K562 (cell line): Measurements from ENCODE around the gene CLEC18A. TPM values are rescaled to one million over a fixed set of nuclear protein-coding genes. Genes with fewer than 3 reads are reported as not detected.

Source experiments
- ATAC-seq: fragments of 200-7000 bp; cut with Tn5 transposase; 3 replicates; pipeline ENCODE4 v1.9.1; 2020; ENCODE audit warnings: moderate library complexity
- BruUV-seq: library from RNA; stranded (reverse); fragments of 400-500 nt; replicated peaks from 2 replicates; lab custom pipeline; 2021; lab: Mats Ljungman, UMichigan
- CTCF ChIA-PET: fragments of 300-600 bp; formaldehyde crosslinking; extraction: SDS; loops from one replicate; lab custom pipeline; 2021; ENCODE audit warnings: low intra/inter-chr PET ratio; lab: Yijun Ruan, JAX
- POLR2A ChIA-PET: fragments of 300-600, 350-650 bp; sonication (Branson Sonifier 250); formaldehyde crosslinking; extraction: SDS; loops from one replicate; lab custom pipeline; 2021; ENCODE audit warnings: antibody characterized with exemption, inconsistent platforms; lab: Yijun Ruan, JAX
- DNase-seq, 4 experiments: peaks; one replicate each; pipeline versions ENCODE4 v3.0.0 to v3.0.0-alpha.2; 2011 to 2018; ENCODE audit warnings: low spot score in 3 of 4, mixed read lengths in 3 of 4; ENCODE audit errors: extremely low read depth in 1 of 4
- FAIRE-seq: peaks from 2 replicates; lab custom pipeline; 2011; peaks lifted over from hg19 to GRCh38; lab: Jason Lieb, UNC
- H2AFZ ChIP-seq: 2 replicates; pipeline ENCODE4 v1.6.0; 2011; ENCODE audit warnings: low read depth, low read length, control low read depth, inconsistent platforms
- H3K27ac ChIP-seq: fragments of 200-600 bp; 3 replicates; pipeline ENCODE4 v1.8.0; 2011; ENCODE audit warnings: low read depth, mild to moderate bottlenecking, control low read depth, inconsistent platforms, low read length, moderate library complexity, mixed read lengths; ENCODE audit errors: extremely low read depth
- H3K27me3 ChIP-seq, 2 experiments: fragments of 300-600 bp in 1 of 2; 2 replicates in 1 of 2; 3 replicates in 1 of 2; pipeline versions ENCODE4 v1.6.0 to v1.8.0; 2011; ENCODE audit warnings: inconsistent platforms in 2 of 2, low read length in 2 of 2, mild to moderate bottlenecking in 1 of 2, mixed read lengths in 1 of 2, moderate library complexity in 1 of 2; ENCODE audit not compliant: control insufficient read depth in 2 of 2, insufficient read depth in 2 of 2
- H3K36me3 ChIP-seq: fragments of 300-600 bp; 3 replicates; pipeline ENCODE4 v1.8.0; 2011; ENCODE audit warnings: mild to moderate bottlenecking, low read length, inconsistent platforms; ENCODE audit not compliant: control insufficient read depth, insufficient read depth
- H3K4me1 ChIP-seq, 2 experiments: fragments of 200-600 bp in 1 of 2; replicated peaks in 1 of 2; 2 replicates in 1 of 2; 3 replicates in 1 of 2; pipeline versions ENCODE4 v1.5.1 to v1.8.0; 2011; ENCODE audit warnings: inconsistent platforms in 2 of 2, low read length in 2 of 2, mild to moderate bottlenecking in 1 of 2, mixed read lengths in 1 of 2, moderate library complexity in 1 of 2; ENCODE audit not compliant: control insufficient read depth in 2 of 2, insufficient read depth in 2 of 2
- H3K4me2 ChIP-seq: 2 replicates; pipeline ENCODE4 v1.6.1; 2011; ENCODE audit warnings: low read length, control low read depth, inconsistent platforms, mixed read lengths; ENCODE audit not compliant: insufficient read depth
- H3K4me3 ChIP-seq: fragments of 200-600 bp; sonication (generic), shearing (Covaris generic); 2 replicates; pipeline ENCODE4 v1.5.1; 2016; ENCODE audit warnings: control low read depth, inconsistent platforms
- H3K79me2 ChIP-seq: fragments of 200-600 bp; 3 replicates; pipeline ENCODE4 v1.8.0; 2011; ENCODE audit warnings: low read length, inconsistent platforms; ENCODE audit not compliant: control insufficient read depth, insufficient read depth
- H3K9ac ChIP-seq, 2 experiments: 2 replicates each; pipeline versions ENCODE4 v1.6.0 to v1.6.1; 2011; ENCODE audit warnings: low read depth in 2 of 2, low read length in 2 of 2, control low read depth in 1 of 2, inconsistent platforms in 1 of 2, mild to moderate bottlenecking in 1 of 2, mixed read lengths in 1 of 2; ENCODE audit not compliant: insufficient read depth in 1 of 2
- H3K9me1 ChIP-seq: one replicate; pipeline ENCODE4 v1.6.0; 2011; ENCODE audit warnings: inconsistent platforms, mild to moderate bottlenecking, low read length, moderate library complexity; ENCODE audit not compliant: control insufficient read depth, insufficient read depth
- H3K9me3 ChIP-seq: replicated peaks from 2 replicates; pipeline ENCODE4 v1.5.1; 2011; ENCODE audit warnings: low read depth, low read length, inconsistent platforms; ENCODE audit not compliant: control insufficient read depth, insufficient read depth
- H4K20me1 ChIP-seq: replicated peaks from 2 replicates; pipeline ENCODE4 v1.6.1; 2011; ENCODE audit warnings: low read length, inconsistent platforms, mixed read lengths; ENCODE audit not compliant: control insufficient read depth, insufficient read depth
- ARID2 ChIP-seq: fragments of 450-650 bp; IDR thresholded peaks from 2 replicates; pipeline ENCODE4 v1.6.1; 2017; ENCODE audit warnings: antibody characterized with exemption, mild to moderate bottlenecking
- HMGXB4 ChIP-seq: sonication (generic); formaldehyde crosslinking; IDR thresholded peaks from 2 replicates; pipeline ENCODE4 v1.8.1; 2023; ENCODE audit warnings: mild to moderate bottlenecking, missing genetic modification reagents
- NR2C2 ChIP-seq, 2 experiments: fragments of 200-800 bp in 1 of 2; sonication (Bioruptor generic) in 1 of 2; sonication (generic) in 1 of 2; formaldehyde crosslinking in 1 of 2; IDR thresholded peaks; 2 replicates each; pipeline versions ENCODE4 v1.6.1 to v1.8.0; 2016 to 2022; ENCODE audit warnings: mild to moderate bottlenecking in 1 of 2, missing compliant biosample characterization in 1 of 2, missing genetic modification characterization in 1 of 2, missing genetic modification reagents in 1 of 2
- SNRNP70 ChIP-seq: fragments of 200-400 bp; formaldehyde crosslinking; optimal IDR thresholded peaks from 2 replicates; pipeline ENCODE3; 2017; ENCODE audit warnings: low read depth, low read length
- TOE1 ChIP-seq, 2 experiments: fragments of 450-650 bp in 1 of 2; sonication (generic) in 1 of 2; formaldehyde crosslinking in 1 of 2; IDR thresholded peaks; 2 replicates each; pipeline versions ENCODE4 v1.7.1 to v1.8.0; 2016 to 2022; ENCODE audit warnings: borderline replicate concordance in 2 of 2, mild to moderate bottlenecking in 2 of 2, antibody characterized with exemption in 1 of 2, inconsistent platforms in 1 of 2, low read depth in 1 of 2, missing genetic modification reagents in 1 of 2, moderate library complexity in 1 of 2
- TSHZ1 ChIP-seq: fragments of 250-450 bp; sonication (Bioruptor Pico); IDR thresholded peaks from 2 replicates; pipeline ENCODE4 v1.4.0; 2020; ENCODE audit warnings: mild to moderate bottlenecking, moderate library complexity
- WGBS: fragments of 100-300 bp; shearing (Covaris generic); methylation state at CpG from one replicate; pipeline ENCODE4 v1.1.6; 2016; ENCODE audit warnings: low coverage, mixed read lengths; ENCODE audit not compliant: insufficient coverage; ENCODE audit errors: missing lambda C conversion rate; 5-methylcytosine and 5-hydroxymethylcytosine counted together
- in situ Hi-C: fragments of 300-500 bp; cut with MboI; formaldehyde crosslinking; loops from 4 replicates; pipeline ENCODE4 v1.15.0; 2018; ENCODE audit warnings: inconsistent platforms, mixed read lengths
- intact Hi-C: fragments of 100-400 bp; cut with micrococcal nuclease; formaldehyde crosslinking; loops from 2 replicates; pipeline ENCODE4 v1.14.2; 2022
- polyA plus RNA-seq, 8 experiments: library from polyadenylated mRNA; depleted of rRNA in 4 of 8; stranded (reverse) in 5 of 8; unstranded in 3 of 8; fragments of >200 nt; fragmentation: Nextera tagmentation in 2 of 8; fragmentation: Illumina TruSeq in 1 of 8; extraction: Ambion mirVana in 2 of 8; extraction: Trizol in 1 of 8; gene quantifications; 2 replicates each; pipeline versions ENCODE4 v1.2.1 to v1.2.3, GENCODE V29; 2011 to 2014; ENCODE audit warnings: inconsistent platforms in 1 of 8, missing spikeins in 1 of 8
- total RNA-seq, 7 experiments: library from RNA; depleted of rRNA in 6 of 7; stranded (reverse); fragments of >200 nt in 6 of 7; fragmentation: Illumina TruSeq in 2 of 7; extraction: Trizol in 2 of 7; gene quantifications; 2 replicates each; pipeline versions ENCODE4 v1.2.1 to v1.2.3, GENCODE V29; 2011 to 2021; ENCODE audit warnings: low replicate concordance in 1 of 7

CLEC18A gene
- total and polyA plus RNA-seq, 9 of the 15 experiments (the other 6 are each of a cell fraction or from before 2014, with no cell fraction given), result 0.08 to 0.33 (median 0.23) TPM; not detected in 2

GRCh38 chr16:69909760-69910159, 41.4 kb upstream of the CLEC18A start:
- ChIA-PET POLR2A (interaction anchor here (0.8 kb wide), 1 partner anchor 130 kb away, joined by 4 read pairs; no protein-coding TSS in a partner anchor), CTCF (no interaction called here)
- Histone ChIP-seq H3K4me1 (peaks cover 3% of the 10 kb centered on the region in 2 experiments; a peak in 2 of 5 replicates), H3K4me2 (no peak overlapping the region), H3K36me3 (peaks cover 13% of the 10 kb centered on the region; the same call in 2 of the 3 replicates), H4K20me1 (no peaks in the 10 kb centered on the region), H3K27me3 (no peaks in the 10 kb centered on the region), H3K9me1 (no peaks in the 10 kb centered on the region), H3K27ac (no peak overlapping the region), H2AFZ (no peak overlapping the region), H3K9me3 (no peaks in the 10 kb centered on the region), H3K9ac (no peak overlapping the region), H3K4me3 (no peak overlapping the region), H3K79me2 (no peaks in the 10 kb centered on the region)
- no peak for DNase-seq
- in situ Hi-C loops (no loop called here), intact Hi-C loops (no loop called here)
- TF ChIP-seq HMGXB4 (no peak), ARID2 (no peak)
- BruUV-seq, result no TSS peak
- no peak for FAIRE-seq
- no peak for ATAC-seq
- 92% methylated on average over 7 of the region's 7 CpGs for WGBS

- no peak for FAIRE-seq
- DNase-seq, result no peak
- CTCF ChIA-PET, result no interaction called here
- no peak for TF ChIP-seq SNRNP70
- TF ChIP-seq TSHZ1 (CRISPR knock-in tag), result no peak
- TF ChIP-seq NR2C2 (CRISPR knock-in tag; IDR thresholded peaks at IDR 0.05), result no peak
- no peak for TF ChIP-seq NR2C2 (tag; IDR thresholded peaks at IDR 0.05)
- TF ChIP-seq TOE1 (IDR thresholded peaks at IDR 0.05; ENCODE audit: borderline replicate concordance), result no peak
- TF ChIP-seq TOE1 (CRISPR knock-in tag; IDR thresholded peaks at IDR 0.05; ENCODE audit: borderline replicate concordance, low read depth), result no peak
- Histone ChIP-seq H3K27ac (no peak overlapping the region), H3K9me3 (no peaks in the 10 kb centered on the region), H3K4me2 (no peak overlapping the region), H4K20me1 (no peaks in the 10 kb centered on the region), H3K36me3 (peaks cover 13% of the 10 kb centered on the region; the same call in 2 of the 3 replicates), H3K79me2 (no peaks in the 10 kb centered on the region), H3K9me1 (no peaks in the 10 kb centered on the region), H3K9ac (no peak overlapping the region), H3K4me1 (no peaks in the 10 kb centered on the region), H3K4me3 (no peak overlapping the region), H2AFZ (no peak overlapping the region), H3K27me3 (no peaks in the 10 kb centered on the region)
- intact Hi-C loops (no loop called here), in situ Hi-C loops (no loop called here)
- WGBS, result 76% methylated on average over 3 of the region's 3 CpGs
- ATAC-seq, result no peak
- POLR2A ChIA-PET, result interaction anchor here (0.6 to 0.8 kb wide), 2 partner anchors 35 to 459 kb away, joined by 3 read pairs; no protein-coding TSS in a partner anchor
- no TSS peak for BruUV-seq
Observed at GRCh38 chr16:69910964-69911363, 40.2 kb upstream of the CLEC18A start.
